Neural progenitor cell (in vitro differentiated cells): ENCODE data around the gene VAPB.

Experiments used
- EZH2 ChIP-seq: fragments of 200-600 bp; sonication (generic); IDR thresholded peaks from 2 replicates; pipeline ENCODE4 v1.6.1; 2017; ENCODE audit warnings: antibody characterized with exemption, mild to moderate bottlenecking, moderate library complexity
- TF ChIP-seq, protein P1 (sequence below): fragments of 200-600 bp; sonication (generic); IDR thresholded peaks from 2 replicates; pipeline ENCODE4 v1.5.1; 2017; ENCODE audit warnings: antibody characterized with exemption, mild to moderate bottlenecking

DNA sequence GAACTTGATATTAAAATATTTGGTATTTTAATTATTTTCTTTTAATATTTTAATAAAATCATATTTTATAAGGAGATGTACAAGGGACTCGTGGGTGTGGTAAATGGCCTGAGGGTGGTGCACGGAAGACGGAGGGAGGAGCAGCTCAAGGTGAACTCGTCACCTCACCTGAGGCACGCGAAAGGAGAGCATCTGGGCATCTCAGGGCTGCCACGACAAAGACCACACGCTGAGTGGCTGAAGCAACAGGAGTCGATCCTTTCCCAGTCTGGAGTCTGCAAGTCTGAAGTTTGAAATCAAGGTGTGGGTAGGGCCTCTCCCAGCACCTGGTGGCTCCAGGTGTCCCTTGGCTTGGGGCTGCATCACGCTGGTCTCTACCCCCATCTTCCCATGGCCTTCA is 86.4 kb downstream of the VAPB start:
- no peak for TF ChIP-seq EZH2
- TF ChIP-seq, protein P1, sequence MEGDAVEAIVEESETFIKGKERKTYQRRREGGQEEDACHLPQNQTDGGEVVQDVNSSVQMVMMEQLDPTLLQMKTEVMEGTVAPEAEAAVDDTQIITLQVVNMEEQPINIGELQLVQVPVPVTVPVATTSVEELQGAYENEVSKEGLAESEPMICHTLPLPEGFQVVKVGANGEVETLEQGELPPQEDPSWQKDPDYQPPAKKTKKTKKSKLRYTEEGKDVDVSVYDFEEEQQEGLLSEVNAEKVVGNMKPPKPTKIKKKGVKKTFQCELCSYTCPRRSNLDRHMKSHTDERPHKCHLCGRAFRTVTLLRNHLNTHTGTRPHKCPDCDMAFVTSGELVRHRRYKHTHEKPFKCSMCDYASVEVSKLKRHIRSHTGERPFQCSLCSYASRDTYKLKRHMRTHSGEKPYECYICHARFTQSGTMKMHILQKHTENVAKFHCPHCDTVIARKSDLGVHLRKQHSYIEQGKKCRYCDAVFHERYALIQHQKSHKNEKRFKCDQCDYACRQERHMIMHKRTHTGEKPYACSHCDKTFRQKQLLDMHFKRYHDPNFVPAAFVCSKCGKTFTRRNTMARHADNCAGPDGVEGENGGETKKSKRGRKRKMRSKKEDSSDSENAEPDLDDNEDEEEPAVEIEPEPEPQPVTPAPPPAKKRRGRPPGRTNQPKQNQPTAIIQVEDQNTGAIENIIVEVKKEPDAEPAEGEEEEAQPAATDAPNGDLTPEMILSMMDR = no peak
